SIG-M5 treated with dmso at 0.1 percent for 504 hours (cell line): Measurements from ENCODE around the gene DLST.
A peak's percentile ranks its signal among the peaks of the same experiment; 100 is the strongest.

ENCODE experiments used
- DNase-seq: peaks from one replicate; lab custom pipeline; 2025; ENCODE audit not compliant: unreplicated experiment; lab: John Stamatoyannopoulos, UW

Gene DLST

DNA sequence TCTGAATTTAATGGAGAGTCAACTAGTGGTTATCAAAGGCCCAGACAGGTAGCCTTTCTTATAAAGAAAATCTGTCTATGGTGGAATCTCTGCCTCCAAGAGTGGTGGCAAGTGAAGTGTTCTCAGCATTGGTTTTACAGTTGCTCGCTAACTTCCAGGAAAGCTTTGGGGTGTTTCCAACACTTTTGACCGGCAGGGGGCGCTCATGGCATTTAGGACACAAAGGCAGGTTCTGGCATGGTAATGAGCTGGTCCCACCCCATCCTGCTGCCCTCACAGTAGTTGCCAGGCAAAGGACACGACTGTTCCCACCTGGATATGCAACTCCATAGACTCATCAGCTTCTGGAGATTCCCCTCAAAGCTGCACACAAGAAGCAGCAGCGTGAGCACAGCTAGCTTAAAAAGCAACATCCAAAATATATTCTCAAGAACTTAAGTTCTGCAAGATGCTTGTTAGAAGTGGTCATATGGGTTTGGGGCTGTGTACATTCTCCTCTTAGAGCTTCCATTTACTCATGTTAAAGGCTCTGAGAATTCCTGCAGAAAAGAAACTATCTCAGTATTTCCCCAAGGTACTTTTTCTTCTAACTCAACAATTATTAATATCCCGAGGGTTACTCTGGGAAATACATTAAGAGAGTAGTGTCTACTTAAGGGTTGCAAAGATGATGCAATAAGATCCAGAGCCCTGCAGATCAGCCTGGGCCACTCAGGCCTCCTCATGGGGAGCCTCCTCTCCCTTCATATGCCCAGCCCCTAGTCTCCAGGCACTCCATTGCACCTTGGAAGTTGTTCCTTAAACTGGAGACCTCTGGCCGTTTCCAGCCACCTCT is 20.6 kb upstream of the DLST start:
- peak; percentile 75 for DNase-seq

DNA sequence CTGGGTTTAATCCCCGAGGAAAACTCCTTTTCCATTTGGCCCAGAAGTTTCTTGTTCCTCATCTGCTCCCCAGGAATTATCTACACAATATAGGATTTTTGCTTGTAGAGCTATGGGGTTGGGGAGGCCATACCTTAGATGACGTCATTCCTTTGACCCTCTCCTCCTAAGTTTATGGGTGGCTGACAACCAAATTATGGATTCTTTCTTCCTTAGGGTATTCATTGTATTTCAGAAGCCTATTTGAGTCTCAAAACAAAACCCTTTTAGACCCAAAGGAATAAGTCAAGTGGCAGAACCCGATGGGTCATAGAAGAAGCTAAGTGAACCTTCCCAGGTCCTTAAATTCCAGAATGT is 20.0 kb upstream of the DLST start:
- DNase-seq, result no peak

DNA sequence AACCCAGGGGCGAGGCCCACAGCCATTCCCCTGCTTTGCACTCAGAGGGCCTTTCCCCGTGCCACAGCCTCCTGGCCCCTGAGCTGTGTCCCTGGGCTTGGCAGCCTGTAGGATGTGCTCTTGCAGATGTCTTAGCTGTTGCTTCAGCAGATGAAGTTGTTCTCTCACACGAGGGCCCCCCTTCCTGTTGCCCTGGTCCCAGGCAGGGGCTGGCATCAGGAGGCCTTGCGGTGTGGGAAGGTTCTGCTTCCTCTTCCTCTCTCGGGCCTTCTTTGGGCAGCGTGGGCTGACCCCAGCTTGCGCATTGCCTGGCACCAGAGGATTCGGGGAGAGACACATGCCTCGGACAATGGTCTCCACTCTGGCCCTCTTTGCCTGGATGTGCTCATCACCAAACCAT is 18.4 kb upstream of the DLST start:
- DNase-seq, result peak; percentile 16

DNA sequence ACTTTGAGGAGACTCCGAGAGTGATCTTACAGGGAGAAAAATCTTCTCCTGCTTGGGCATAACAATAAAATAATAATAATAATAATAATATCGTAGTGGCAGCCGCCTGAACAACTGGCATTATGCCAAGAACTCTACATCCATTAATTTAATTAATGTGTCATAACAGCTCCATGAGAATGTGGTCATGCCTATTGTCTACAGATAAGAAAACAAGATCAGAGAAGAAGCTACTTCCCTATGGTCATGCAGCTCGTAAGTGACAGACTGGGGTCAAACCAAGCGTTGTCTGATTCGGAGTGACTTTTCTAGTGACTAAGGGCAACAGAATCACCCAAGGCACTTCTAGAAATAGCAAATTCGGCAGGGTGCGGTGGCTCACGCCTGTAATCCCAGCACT is 17.5 kb upstream of the DLST start:
- DNase-seq, result no peak

DNA sequence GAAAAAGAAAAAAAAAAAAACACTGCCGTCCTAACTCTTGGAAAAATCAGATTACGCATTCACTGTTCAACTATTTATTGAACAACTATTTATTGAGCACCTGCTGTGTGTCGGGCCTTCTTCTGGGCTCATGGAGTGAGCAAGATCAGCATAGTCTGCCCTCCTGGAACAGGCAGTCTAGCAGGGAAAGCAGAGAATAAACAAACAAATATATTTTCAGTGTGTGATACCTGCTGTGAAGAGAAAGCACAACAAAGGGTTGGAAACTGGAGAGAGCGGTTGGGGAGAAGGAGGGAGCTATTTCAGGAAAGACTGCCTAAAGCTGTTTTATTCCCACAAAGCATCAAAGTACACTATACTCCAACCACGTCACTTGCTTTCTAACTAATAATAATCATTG is 16.6 kb upstream of the DLST start:
- no peak for DNase-seq

DNA sequence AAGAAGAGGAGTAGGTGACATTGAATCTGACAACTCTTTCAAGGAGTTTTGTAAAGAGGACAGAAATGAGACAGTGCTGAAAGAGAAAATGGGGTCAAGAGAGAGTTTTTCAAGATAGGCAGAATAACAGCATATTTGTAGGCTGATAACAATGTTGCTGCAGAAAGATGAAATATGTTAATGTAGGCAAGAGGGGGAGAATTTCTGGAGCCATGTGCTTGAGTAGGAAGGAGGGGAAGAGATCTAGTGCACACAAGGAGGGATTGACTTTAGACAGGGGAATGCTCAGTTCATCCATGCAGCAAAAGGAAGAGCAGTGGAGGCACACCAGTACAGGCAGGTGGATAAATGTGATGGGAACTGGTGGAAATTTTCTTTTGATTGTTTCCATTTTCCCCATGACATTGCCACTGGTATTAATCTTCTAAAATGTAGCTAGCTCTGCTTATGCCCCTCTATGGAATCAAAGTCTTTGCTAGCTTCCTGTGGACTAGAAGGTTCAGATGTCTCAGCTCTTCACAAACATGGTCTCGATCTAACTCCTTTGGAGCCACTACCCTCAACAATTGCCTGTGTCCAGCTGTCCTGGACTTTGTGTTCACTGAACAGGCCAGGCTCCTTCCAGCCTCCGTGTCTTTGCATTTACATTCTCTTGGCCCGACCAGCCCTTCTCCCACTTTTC is 14.9 kb upstream of the DLST start:
- DNase-seq, result no peak

DNA sequence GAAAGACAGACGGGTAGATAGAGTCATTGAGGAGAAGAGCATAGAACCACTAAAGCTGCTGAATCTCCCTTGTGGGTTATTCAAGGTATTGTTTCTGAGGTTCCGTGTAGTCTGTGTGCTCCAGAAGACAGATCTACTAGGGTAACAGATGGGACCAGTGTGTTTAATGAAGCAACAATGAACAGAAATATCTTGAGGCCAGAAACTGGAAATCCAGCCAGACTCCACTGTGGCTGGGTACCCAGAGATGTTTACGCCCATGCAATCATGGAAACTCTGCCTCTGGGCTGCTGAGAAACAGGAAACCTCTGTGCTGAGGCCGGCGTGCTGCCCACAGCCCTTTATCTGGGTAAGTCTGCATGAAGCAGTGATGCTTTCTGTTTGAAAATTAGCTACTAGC is 14.0 kb upstream of the DLST start:
- DNase-seq, result no peak

DNA sequence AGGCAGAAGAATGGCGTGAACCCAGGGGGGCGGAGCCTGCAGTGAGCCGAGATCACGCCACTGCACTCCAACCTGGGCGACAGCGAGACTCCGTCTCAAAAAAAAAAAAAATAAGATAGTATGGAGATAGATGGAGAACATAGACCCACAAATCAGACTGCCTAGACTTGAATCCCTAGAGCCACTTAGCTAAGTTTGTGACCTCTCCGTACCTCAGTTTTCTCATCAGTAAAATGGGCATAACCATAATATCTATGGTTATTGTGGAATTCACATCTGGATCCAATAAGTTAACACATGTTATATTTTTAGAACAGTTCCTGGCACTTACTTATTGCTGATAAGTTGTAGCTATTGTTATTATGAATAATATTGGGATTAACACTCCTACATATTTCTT is 13.0 kb upstream of the DLST start:
- no peak for DNase-seq

DNA sequence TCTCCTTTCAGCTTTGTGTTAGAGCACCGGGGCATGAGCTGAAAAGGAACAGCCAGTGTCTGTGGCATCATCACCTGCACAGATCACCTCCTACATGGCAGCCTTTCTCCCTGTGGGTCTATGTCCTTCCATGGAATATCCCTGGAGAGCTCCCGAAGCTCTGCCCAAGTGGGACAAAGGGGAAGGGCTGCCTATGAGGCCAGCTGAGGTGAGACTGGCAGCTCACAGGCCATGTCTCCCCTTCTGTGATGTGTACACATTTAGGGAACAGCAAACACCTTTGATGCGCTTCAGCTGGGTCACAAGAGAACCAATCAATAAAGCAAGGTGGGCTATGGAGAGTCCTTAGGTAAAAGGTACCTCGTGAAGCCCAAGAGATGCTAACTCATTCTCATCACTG is 9.9 kb upstream of the DLST start:
- no peak for DNase-seq

DNA sequence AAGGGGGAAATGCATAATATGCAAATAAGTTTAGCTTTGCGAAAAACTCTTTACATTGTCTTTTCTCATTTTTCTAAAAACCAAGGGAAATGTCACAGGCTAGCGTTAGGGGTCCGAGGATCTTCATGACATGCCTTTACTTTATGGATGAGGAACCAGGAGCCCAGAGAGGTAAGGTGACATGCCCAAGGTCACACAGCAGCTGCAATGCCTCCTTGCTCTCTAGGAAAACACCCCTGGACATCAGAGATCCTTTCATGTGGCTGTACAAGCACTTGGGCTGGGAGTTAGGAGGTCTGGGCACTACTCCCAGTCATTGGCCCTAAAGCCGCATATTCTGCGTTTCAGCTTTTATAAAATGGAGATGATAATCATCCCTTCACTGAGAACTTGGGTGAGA is 6.5 kb upstream of the DLST start:
- no peak for DNase-seq

DNA sequence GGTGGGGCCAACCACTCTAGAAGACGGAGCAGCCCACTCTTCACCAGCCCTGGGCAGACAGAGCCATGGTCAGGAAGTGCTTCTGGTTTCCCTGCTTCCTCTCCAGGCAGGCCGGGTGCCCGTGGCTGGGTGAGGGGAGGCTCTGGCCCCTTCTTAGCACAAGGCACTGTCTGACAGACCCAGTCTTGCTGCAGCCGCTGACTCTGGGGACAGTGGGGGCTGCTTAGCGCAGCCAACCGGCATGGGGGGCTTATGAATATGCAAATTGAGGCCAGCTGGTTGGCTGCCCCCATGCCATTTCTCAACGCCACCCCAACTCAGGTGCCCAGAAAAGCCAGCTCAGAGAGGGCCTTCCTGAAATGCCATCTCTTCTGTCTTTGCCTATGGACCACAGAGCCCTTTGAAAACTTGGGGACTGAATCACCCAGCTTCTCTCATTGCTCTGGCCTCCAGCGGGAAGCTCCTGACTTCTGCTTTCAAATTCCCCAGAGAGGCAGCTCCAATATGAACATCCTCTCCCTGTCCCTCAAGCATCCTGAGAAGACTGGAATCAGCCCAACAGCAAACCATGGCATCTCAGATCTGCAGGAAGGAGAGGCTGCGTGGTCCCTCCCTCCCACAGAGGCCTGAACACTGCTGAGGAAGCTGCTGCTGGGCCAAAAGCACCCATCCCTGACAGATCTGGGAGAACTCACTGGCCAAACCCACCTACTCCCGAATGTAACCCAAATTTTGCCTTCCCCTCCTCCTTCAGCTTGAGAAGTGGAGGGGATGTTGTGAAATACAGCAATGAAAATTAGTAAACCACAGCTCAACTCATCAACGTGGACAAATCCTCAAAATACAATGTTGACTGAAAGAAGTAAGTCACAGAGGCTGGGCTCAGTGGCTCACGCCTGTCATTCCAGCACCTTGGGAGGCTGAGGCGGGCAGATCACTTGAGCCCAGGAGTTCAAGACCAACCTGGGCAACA is 5.5 kb upstream of the DLST start, which contains the start of gene PROX2:
Gene PROX2, minus strand, starts transcription at position 205 of the 973 bp plus-strand sequence. CDS start 12,311 bp downstream, outside the sequence.
- DNase-seq, result peak; percentile 42

DNA sequence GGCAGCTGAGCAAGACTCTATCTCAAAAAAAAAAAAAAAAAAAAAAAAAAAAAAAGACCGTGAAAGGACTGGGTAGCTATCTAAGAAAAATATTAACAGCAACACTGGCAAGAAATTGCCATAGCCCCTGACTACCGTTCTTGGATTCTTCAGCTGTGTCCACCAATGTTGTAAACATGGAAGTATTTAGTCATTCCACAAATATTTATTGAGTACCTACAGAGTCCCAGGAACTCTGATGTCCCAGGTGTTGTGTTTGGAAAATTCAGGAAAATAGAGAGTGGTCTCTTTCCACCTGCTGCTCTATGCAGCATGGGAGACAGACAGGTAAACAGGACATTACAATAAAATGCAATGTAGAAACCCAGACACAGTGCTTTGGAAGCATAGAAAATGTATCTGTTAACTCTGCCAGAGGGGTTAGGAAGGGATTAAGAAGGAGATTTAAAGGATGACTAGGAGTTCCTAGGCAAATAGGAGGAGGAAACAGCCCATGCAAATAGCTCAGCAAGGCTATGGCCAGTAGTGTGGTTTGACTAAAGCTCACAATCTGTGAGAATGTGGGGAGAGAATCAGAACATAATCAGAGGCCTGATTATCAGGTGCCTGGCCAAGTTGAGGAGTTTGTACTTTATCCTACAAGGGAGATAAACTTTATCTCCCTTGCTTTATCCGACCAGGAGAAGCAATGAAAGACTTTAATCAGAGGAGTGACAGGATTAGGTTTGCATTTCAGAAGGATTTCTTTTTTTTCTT is 2.1 kb upstream of the DLST start:
- no peak for DNase-seq

DNA sequence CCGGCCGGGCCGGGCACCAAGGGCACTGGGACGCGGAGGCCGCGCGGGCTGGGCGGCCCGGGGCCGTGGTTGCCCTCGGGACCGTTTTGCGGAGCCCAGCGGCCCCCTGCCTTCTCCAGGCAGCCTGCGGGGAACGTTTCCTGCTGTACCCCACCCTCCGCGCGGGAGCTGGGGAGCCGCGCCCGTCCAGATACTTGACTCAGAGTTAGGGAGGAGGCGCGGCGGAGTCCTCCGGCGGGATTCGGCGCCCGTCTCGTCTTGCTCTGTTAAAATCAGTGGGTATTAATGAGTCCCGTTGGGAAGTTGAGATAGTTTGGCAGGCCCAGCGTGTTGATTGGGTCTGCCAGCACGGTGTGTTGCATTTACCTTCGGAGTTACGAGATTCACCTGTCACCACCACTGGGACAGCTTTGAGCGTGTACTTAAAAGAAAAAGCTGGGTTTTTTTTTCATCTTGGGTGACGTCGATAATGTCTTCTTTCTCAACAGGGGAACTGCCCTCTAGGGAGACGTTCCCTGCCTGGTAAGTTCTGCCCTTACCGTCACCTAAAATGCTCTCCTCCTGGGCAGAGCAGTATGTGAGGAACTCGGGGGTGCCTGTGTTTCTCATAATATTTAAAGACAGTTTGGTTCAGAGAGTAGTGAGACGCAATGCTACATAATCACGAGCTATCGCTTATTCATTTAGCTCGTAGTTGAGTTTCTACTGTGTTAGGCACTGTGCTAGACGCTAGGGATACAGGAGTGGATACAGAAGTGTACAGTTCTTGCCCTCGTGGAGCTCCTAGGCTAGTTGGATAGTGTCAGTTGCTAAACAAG is 596 bp downstream of the DLST start:
- DNase-seq, result peak; percentile 42

DNA sequence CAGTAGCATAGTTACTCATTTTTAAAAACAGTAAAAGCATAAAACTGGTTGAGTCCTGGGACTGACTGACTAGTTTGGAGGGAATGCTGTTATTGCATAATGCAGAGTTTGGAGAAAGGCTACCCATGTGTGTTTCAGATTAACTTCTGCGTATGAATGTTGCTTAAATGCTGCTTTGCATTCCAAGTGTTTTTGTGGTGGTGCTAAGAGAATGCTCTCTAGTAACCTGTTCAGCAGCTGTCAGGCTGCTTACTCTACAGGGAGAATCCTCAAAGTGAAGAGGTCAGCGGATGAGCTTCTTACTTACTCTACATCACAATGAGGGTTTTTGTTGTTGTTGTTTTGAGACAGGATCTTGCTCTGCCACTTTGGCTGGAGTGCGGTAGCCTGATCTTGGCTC is 4.3 kb downstream of the DLST start:
- DNase-seq, result no peak

DNA sequence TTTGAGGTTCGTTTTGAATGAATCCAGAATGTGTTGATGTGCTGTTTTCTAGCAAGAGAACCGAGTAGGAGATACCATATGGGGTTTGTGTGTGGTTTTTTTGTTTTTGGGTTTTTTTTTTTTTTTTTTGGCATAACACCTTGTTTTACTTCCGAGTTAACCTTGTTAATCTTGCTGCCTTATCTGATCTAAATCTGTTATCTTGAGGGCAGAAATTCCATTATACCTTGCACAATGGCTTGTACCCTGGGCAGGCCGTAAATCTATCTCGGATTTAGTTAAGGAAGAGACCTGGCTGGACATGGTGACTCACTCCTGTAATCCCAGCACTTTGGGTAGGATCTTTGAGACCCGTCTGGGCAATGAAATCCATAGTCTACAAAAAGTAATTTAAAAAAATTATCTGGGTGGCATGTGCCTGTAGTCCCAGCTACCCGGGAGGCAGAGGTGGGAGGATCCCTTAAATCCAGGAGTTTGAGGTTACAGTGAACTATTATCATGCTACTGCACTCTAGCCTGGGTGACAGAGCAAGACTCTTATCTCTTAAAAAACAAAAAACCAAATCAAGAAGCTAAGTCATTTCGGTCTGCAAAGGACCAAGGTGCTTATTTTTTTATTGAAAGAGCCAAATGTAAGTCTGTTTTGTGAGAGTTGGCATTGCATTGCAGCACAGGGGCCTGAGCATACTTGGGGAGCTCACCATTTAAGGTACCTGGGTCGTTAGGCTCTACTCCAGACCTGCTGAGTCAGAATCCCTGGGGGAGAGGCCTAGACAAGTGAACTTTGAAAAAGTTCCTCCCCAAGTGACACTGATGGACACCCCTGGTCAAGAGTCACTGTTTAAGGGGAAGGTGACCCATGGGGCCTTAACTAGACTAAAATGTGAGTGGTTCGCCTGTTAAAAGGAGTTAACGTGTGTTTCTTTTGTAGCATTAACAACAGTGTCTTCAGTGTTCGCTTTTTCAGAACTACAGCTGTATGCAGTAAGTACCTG is 6.7 kb downstream of the DLST start:
- DNase-seq, result no peak

DNA sequence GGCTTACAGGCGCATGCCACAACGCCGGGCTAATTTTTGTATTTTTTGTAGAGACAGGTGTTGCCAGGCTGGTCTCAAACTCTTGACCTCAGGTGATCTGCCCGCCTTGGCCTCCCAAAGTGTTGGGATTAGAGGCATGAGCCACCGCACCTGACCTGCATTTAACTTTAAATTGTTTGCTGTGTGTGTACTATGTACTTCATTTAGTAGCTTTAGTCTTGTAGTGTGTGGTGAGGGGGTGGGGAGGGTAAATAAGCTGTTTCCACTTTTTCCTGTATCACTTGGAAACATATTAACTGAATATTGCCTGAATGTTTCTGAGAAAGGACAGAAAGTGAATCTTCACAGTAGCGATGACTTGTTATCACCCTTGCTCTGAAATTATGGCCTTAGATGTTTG is 8.5 kb downstream of the DLST start:
- DNase-seq, result no peak

DNA sequence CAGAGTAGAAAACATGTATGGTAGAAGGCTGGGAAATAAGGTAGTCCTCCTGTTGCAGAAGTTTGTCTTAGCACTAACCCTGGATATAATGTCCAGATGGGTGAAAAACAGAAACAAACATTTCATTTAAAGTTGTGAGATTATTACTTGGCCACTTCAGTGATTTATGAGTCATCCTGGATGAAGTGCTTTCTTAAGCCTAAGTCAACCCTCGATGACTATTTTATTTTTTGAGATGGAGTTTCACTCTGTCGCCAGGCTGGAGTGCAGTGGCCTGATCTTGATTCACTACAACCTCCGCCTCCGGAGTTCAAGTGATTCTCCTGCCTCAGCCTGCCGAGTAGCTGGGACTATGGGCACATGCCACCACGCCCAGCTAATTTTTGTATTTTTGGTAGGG is 10.2 kb downstream of the DLST start:
- DNase-seq, result no peak

DNA sequence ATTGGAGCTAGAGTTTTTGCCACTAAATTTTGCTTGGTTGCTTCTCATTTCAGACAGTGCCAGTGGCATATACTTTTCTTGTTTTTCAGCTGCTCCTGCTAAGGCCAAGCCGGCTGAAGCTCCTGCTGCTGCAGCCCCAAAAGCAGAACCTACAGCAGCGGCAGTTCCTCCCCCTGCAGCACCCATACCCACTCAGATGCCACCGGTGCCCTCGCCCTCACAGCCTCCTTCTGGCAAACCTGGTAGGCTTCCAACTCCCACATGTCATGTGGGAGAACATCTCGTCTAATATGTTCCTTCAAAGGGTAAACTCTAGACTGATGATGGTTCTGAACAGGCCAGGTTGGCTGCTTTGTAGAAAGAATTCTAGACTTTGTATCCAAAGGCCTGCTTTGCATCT is 11.0 kb downstream of the DLST start:
- no peak for DNase-seq

DNA sequence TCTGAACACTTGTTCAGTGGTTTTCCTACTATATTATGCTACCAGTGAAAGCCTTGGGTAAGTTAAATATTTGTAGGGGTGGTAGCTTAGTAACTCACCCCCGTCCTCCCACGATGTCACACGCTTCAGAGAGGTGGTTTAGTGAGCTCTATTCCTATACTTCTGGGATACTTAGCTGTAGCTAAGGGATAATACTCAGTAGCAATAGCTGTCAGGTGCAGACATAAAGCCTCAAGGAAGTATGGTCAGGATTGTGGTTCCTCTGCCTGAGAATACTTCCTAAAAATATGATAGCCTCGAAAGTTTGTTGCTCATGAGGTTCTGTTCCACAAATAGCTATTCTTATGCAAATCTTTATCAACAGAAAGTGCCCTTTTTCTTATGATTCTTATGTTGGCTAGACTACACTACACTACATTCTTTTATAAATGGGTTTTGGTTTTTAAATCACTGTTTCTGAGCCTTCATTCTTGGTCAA is 11.9 kb downstream of the DLST start:
- no peak for DNase-seq
